ENCODE data around the gene NRG4. TPM values are rescaled to one million over a fixed set of nuclear protein-coding genes. Genes with fewer than 3 reads are reported as not detected.
"Not testable (repeated sequence)": the region's sequence is repeated elsewhere in the genome, so short reads cannot be mapped to it uniquely, and the experiment has no call there.

NRG4 gene
- total and polyA plus RNA-seq, 11 donors, result 1.1 TPM; not detected in 10

DNA sequence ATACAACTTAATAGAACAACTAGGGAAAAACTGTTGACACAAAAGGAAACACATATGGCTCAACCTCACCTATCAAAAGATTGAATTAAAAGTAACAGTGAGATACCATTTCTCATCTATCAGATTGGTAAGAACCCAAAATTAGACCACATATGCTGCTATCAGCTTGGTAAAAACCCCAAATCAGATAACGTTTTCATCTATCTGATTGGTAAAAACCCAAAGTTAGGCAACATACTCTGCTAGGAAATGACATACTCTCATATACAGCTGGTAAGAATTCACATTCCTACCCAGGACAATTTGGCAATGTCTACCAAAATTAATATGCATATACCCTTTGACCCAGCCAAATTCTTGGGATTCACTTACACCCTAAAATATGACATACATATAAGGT, 26.3 kb downstream of the NRG4 start:
- intact Hi-C loops (cut with DNase I), result no loop called here

DNA sequence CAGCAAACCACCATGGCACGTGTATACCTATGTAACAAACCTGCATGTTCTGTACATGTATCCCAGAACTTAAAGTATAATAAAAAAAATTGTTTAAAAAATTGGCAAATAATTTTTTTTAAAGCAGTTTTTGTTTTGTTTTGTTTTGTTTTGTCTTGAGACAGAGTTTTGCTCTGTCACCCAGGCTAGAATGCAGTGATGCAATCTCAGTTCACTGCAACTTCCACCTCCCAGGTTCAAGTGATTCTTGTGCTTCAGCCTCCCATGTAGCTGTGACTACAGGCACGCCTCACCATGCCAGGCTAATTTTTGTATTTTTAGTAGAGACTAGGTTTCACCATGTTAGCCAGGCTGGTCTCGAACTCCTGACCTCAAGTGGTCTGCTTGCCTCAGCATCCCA, 27.5 kb downstream of the NRG4 start:
- DNase-seq; H3K27ac ChIP-seq; H3K4me3 ChIP-seq; intact Hi-C loops (cut with DNase I); ATAC-seq; H3K27me3 ChIP-seq; H3K9me3 ChIP-seq; H3K4me1 ChIP-seq; H3K36me3 ChIP-seq: not testable (repeated sequence)
- 88 to 91% (median 90%) methylated on average over 3 of the region's 3 CpGs for WGBS, 4 donors

More for the DNA sequence above, 26.3 kb downstream of the NRG4 start:
- 54 to 74% (median 70%) methylated on average over 1 of the region's 1 CpG for WGBS, 4 donors
- no peak overlapping the region for H3K27ac ChIP-seq
- ATAC-seq, result no peak
- no peak for DNase-seq
- no peak overlapping the region for H3K4me3 ChIP-seq
- no peaks in the 10 kb centered on the region for H3K4me1 ChIP-seq
- TF ChIP-seq, protein P1, sequence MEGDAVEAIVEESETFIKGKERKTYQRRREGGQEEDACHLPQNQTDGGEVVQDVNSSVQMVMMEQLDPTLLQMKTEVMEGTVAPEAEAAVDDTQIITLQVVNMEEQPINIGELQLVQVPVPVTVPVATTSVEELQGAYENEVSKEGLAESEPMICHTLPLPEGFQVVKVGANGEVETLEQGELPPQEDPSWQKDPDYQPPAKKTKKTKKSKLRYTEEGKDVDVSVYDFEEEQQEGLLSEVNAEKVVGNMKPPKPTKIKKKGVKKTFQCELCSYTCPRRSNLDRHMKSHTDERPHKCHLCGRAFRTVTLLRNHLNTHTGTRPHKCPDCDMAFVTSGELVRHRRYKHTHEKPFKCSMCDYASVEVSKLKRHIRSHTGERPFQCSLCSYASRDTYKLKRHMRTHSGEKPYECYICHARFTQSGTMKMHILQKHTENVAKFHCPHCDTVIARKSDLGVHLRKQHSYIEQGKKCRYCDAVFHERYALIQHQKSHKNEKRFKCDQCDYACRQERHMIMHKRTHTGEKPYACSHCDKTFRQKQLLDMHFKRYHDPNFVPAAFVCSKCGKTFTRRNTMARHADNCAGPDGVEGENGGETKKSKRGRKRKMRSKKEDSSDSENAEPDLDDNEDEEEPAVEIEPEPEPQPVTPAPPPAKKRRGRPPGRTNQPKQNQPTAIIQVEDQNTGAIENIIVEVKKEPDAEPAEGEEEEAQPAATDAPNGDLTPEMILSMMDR (IDR thresholded peaks at IDR 0.05), result no peak
- TF ChIP-seq POLR2A (IDR thresholded peaks at IDR 0.05), result no peak
- H3K27me3 ChIP-seq, result peaks cover 0 to 2% (median 0%) of the 10 kb centered on the region in 9 donors
- H3K9me3 ChIP-seq, result no peaks in the 10 kb centered on the region
- no peaks in the 10 kb centered on the region for H3K36me3 ChIP-seq

DNA sequence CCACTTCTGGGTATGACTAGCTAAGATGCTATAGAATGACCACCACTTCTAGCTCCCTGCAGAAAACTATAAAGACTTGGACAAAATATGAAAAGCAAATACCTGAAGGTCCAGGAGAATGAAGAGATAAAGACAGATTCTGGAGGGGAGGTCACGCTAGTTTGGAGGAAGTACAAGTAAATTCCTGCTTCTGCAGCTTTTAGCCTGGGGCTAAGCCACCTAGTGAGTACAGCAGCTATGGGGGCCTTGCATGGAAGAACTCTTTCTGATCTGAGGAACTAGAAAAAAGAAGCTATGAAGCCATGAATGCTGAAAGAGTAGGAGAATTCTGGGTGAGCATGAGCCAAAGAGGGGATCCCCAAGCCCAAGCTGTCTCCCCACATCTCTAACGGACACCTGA, 29.8 kb downstream of the NRG4 start:
- H3K9me3 ChIP-seq, result no peaks in the 10 kb centered on the region
- H3K27ac ChIP-seq, result no peak overlapping the region
- H3K4me3 ChIP-seq, result no peak overlapping the region
- WGBS, 4 donors, result 85 to 90% (median 86%) methylated on average over 2 of the region's 2 CpGs
- no peak for ATAC-seq
- intact Hi-C loops (cut with DNase I), result no loop called here
- no peak for DNase-seq
- no peak for TF ChIP-seq POLR2A (IDR thresholded peaks at IDR 0.05)
- TF ChIP-seq, protein P1 (IDR thresholded peaks at IDR 0.05), result no peak
- no peaks in the 10 kb centered on the region for H3K36me3 ChIP-seq
- H3K4me1 ChIP-seq, result no peaks in the 10 kb centered on the region
- peaks cover 0 to 10% (median 0%) of the 10 kb centered on the region in 9 donors for H3K27me3 ChIP-seq

DNA sequence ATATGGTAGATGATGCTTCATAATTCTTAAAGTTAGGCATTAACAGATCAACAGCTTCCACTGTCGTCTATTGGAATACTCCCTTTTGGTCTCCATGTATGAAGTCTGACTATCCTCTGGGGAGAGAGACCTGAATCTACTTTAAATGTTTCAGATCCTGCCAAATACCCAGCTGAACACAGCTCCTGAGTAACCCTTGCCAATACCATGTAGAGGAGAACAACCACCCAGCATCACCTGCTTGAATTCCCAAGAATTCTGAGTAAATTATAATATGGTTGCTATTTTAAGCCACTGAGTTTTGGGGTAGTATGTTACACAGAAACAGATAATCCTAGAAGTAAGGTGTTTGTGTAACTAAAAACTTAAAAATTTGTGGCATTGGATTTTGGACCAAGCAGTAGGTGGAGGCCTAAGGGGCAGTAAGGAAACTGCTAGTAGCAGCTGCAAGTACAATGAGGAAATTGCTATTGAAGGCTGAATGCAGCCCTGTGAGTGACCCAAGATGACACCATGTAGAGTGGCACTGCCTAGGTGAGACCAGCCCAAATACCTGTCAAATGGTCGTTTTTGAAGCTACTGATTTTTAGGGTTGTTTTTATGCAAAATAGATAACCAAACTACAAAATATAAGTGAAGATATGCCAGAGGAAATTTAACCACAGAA, 30.9 kb downstream of the NRG4 start:
- Histone ChIP-seq H3K36me3 (no peaks in the 10 kb centered on the region), H3K4me1 (no peaks in the 10 kb centered on the region), H3K27me3 (peaks cover 0 to 10% (median 0%) of the 10 kb centered on the region in 9 donors), H3K27ac (no peak overlapping the region), H3K4me3 (no peak overlapping the region), H3K9me3 (no peaks in the 10 kb centered on the region)
- DNase-seq (no peak), ATAC-seq (no peak)
- 56 to 63% (median 60%) methylated on average over 2 of the region's 2 CpGs for WGBS, 4 donors
- intact Hi-C loops (cut with DNase I), result no loop called here
- TF ChIP-seq, protein P1 (IDR thresholded peaks at IDR 0.05), result no peak
- TF ChIP-seq POLR2A (IDR thresholded peaks at IDR 0.05), result no peak

DNA sequence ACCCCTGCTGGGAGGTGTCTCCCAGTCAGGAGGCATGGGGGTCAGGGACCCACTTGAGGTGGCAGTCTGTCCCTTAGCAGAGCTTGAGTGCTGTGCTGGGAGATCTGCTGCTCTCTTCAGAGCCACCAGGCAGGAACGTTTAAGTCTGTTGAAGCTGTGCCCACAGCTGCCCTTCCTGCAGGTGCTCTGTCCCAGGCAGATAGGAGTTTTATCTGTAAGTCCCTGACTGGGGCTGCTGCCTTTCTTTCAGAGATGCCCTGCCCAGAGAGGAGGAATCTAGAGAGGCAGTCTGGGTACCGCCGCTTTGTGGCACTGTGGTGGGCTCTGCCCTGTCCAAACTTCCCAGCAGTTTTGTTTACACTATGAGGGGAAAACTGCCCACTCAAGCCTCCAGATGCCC, 35.5 kb downstream of the NRG4 start:
- DNase-seq; intact Hi-C loops (cut with DNase I): not testable (repeated sequence)
- WGBS, 4 donors, result 75 to 93% (median 88%) methylated on average over 1 to 3 of the region's 3 CpGs

More for the DNA sequence above, 35.5 kb downstream of the NRG4 start:
- H3K9me3 ChIP-seq, H3K36me3 ChIP-seq, ATAC-seq, H3K4me3 ChIP-seq, H3K4me1 ChIP-seq, H3K27ac ChIP-seq: not testable (repeated sequence)
- H3K27me3 ChIP-seq, result peaks cover 0 to 10% (median 0%) of the 10 kb centered on the region in 9 donors
